Type B pancreatic cell (in vitro differentiated cells): ENCODE measurements around the gene PCNT. TPM values are rescaled to one million over a fixed set of nuclear protein-coding genes. Genes with fewer than 3 reads are reported as not detected.

Source experiments
- DNase-seq: peaks from one replicate; pipeline ENCODE4 v3.0.0; 2021; ENCODE audit warnings: mixed read lengths; ENCODE audit not compliant: unreplicated experiment; ENCODE audit errors: extremely low spot score
- H3K27ac Mint-ChIP-seq: 2 replicates; pipeline ENCODE4 v1.8.0; 2021; ENCODE audit warnings: mild to moderate bottlenecking, mixed read lengths
- H3K27me3 Mint-ChIP-seq: 2 replicates; pipeline ENCODE4 v1.8.0; 2021; ENCODE audit warnings: mixed read lengths
- H3K36me3 Mint-ChIP-seq: 2 replicates; pipeline ENCODE4 v1.8.0; 2021; ENCODE audit warnings: mixed read lengths
- H3K4me1 Mint-ChIP-seq: one replicate; pipeline ENCODE4 v1.8.0; 2021; ENCODE audit warnings: mixed read lengths; ENCODE audit not compliant: unreplicated experiment
- H3K4me3 Mint-ChIP-seq: 2 replicates; pipeline ENCODE4 v1.8.0; 2021; ENCODE audit warnings: mild to moderate bottlenecking, mixed read lengths
- H3K9me3 Mint-ChIP-seq: 2 replicates; pipeline ENCODE4 v1.8.0; 2021; ENCODE audit warnings: mixed read lengths
- CTCF ChIP-seq: fragments of 200-600 bp; sonication (generic); conservative IDR thresholded peaks from 2 replicates; pipeline ENCODE4 v1.5.0; 2021; ENCODE audit warnings: antibody characterized with exemption, mild to moderate bottlenecking
- total RNA-seq: library from RNA; stranded (reverse); gene quantifications from 2 replicates; pipeline ENCODE4 v1.2.1, GENCODE V29; 2021; ENCODE audit warnings: low replicate concordance

The PCNT gene
- total RNA-seq, 1 donor from 2014 or later: 50.3 TPM

DNA sequence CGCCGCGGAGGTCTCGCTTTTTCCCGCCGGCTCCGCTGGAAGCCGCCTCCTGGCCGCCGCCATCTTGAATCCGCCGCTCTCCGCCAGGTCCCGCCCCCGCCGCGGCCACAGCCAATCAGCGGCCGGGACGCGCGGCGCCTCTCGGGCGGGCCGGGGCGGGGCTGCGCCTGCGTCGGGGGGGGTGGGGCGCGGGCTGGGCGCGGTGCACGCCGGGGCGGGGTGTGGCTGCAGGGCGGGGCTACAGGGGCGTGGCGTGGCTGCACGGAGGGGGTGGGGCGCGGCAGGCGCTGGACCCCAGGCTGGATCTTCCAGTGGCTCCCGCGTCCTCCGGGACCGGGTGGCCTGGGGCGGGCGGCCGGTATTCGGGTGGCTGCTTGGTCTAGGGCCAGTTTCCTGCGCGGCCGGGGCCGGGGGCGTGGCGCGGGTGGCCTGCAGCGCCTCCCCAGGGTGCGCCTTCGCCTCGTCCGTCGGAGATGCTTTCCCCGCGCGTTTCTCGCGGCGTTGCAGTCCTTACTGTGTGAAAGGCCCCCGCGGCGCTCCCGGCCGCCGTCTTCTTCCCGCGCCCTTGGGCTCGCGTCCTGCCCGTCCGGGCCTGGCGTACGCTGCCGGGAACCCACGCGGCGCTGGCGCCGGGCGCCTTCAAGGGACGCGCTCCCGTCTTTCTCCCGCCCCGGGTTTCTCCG lies 575 bp downstream of the PCNT start:
- H3K9me3 Mint-ChIP-seq: no peaks in the 10 kb centered on the region
- H3K4me1 Mint-ChIP-seq: peaks cover 25% of the 10 kb centered on the region

GRCh38 chr21:46325073-46325912 lies 1.3 kb downstream of the PCNT start:
- peak; percentile 74 for DNase-seq
- H3K27me3 Mint-ChIP-seq: no peaks in the 10 kb centered on the region
- H3K4me3 Mint-ChIP-seq: peak overlapping the region; percentile 95
- no peaks in the 10 kb centered on the region for H3K9me3 Mint-ChIP-seq
- H3K36me3 Mint-ChIP-seq: peaks cover 23% of the 10 kb centered on the region
- peaks cover 25% of the 10 kb centered on the region for H3K4me1 Mint-ChIP-seq
- TF ChIP-seq CTCF: peak; percentile 52
- H3K27ac Mint-ChIP-seq: peak overlapping the region; percentile 91

More for the DNA sequence above, 575 bp downstream of the PCNT start:
- DNase-seq: peak; percentile 91
- Mint-ChIP-seq H3K27me3 (no peaks in the 10 kb centered on the region), H3K27ac (peak overlapping the region; percentile 98), H3K4me3 (peak overlapping the region; percentile 95), H3K36me3 (peaks cover 23% of the 10 kb centered on the region)
- no peak for TF ChIP-seq CTCF

DNA sequence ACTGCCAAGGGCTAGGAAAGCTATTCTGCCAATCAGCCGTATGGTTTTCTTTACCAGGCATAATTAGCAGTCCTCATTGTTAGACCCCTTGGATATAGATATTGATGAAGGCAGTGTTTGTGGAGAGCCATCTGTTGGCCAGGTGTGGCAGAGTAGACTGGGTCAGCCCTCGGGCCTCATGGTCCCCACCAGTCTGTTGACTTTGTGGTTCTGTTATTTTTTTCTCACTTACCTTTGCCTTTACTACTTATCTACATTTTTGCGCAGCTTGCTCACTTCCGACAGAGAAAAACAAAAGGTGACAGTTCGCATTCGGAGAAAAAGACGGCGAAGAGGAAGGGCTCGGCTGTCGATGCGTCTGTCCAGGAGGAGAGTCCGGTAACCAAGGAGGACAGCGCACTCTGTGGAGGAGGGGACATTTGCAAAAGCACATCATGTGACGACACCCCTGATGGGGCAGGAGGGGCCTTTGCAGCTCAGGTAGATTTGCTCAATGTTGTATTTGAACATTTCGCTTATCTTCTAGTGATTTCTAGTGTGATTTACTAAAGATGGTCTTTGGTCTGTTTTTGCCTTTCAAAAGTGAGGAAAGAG lies 2.3 kb downstream of the PCNT start:
- H3K4me3 Mint-ChIP-seq: peak overlapping the region; percentile 78
- DNase-seq: no peak
- peaks cover 23% of the 10 kb centered on the region for H3K36me3 Mint-ChIP-seq
- H3K9me3 Mint-ChIP-seq: no peaks in the 10 kb centered on the region
- TF ChIP-seq CTCF: no peak
- peaks cover 19% of the 10 kb centered on the region for H3K4me1 Mint-ChIP-seq
- H3K27me3 Mint-ChIP-seq: no peaks in the 10 kb centered on the region
- peak overlapping the region; percentile 91 for H3K27ac Mint-ChIP-seq

- Mint-ChIP-seq H3K36me3 (peaks cover 24% of the 10 kb centered on the region), H3K27me3 (no peaks in the 10 kb centered on the region), H3K27ac (no peak overlapping the region), H3K4me1 (peaks cover 13% of the 10 kb centered on the region), H3K4me3 (no peak overlapping the region), H3K9me3 (no peaks in the 10 kb centered on the region)
- no peak for DNase-seq
- no peak for TF ChIP-seq CTCF
Observed at GRCh38 chr21:46327711-46328110, 3.8 kb downstream of the PCNT start.

- H3K36me3 Mint-ChIP-seq: peaks cover 24% of the 10 kb centered on the region
- no peak overlapping the region for H3K27ac Mint-ChIP-seq
- H3K27me3 Mint-ChIP-seq: no peaks in the 10 kb centered on the region
- H3K4me3 Mint-ChIP-seq: no peak overlapping the region
- TF ChIP-seq CTCF: no peak
- no peak for DNase-seq
- no peaks in the 10 kb centered on the region for H3K9me3 Mint-ChIP-seq
- peaks cover 13% of the 10 kb centered on the region for H3K4me1 Mint-ChIP-seq
Observed at GRCh38 chr21:46328151-46328550, 4.2 kb downstream of the PCNT start.
